Memory B cell (primary cell): ENCODE data around the gene UBE2S.
"Not testable (repeated sequence)": the region's sequence is repeated elsewhere in the genome, so short reads cannot be mapped to it uniquely, and the experiment has no call there.

Experiments
- ATAC-seq: fragments of 150-1000 bp; cut with Tn5 transposase; 2 replicates; pipeline ENCODE4 v1.10.0; 2021; ENCODE audit warnings: low read depth, mild to moderate bottlenecking, moderate library complexity
- DNase-seq, 2 donors: peaks; one replicate each; pipeline ENCODE4 v3.0.0; 2022; ENCODE audit warnings: low spot score in 2 of 2
- H3K27ac Mint-ChIP-seq: one replicate; pipeline ENCODE4 v1.8.0; 2022; ENCODE audit warnings: mild to moderate bottlenecking, moderate library complexity, mixed read lengths
- H3K27me3 Mint-ChIP-seq: one replicate; pipeline ENCODE4 v1.8.0; 2022; ENCODE audit warnings: mixed read lengths
- H3K36me3 Mint-ChIP-seq: one replicate; pipeline ENCODE4 v1.8.0; 2022; ENCODE audit warnings: mild to moderate bottlenecking, mixed read lengths
- H3K4me1 Mint-ChIP-seq: one replicate; pipeline ENCODE4 v1.8.0; 2022; ENCODE audit warnings: mixed read lengths
- H3K4me3 Mint-ChIP-seq: one replicate; pipeline ENCODE4 v1.8.0; 2022; ENCODE audit warnings: mild to moderate bottlenecking, moderate library complexity, mixed read lengths
- H3K9me3 Mint-ChIP-seq: one replicate; pipeline ENCODE4 v1.8.0; 2022; ENCODE audit warnings: mixed read lengths

UBE2S gene

DNA sequence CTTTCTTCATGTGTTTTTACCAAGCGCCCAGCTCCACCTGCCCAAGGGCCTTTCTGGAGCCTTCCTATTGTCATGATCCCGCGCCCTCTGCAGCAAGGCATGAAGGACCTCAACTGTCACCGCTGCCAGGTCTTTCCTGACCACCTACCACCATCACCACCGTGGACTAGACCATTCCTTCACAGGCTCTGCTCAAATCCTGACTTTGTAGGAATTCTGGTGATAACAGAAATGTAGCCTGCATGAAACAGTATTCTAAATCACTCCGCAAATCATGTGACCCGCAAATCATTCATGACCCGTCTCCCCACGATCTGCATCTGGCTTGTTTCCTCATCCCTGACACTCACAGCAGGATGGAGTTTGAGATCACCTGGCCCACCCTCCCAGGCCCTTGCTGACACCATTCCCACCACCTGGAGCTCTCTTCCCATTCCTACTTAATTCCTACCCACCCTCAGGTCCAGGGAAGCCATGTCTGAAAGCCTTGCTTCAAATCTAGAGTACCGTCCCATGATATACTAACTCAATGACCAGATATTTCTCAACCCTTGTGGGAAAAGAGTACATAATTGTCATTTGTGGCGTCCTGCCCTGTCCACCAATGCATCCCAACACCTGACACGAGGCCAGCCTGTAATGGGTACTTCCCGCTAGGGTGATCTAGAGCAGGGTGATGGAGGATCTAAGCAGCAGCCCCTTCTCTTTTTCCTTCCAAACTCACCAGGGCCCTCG is 1.3 kb downstream of the UBE2S start:
- H3K4me3 Mint-ChIP-seq = peak overlapping the region; percentile 71
- peak overlapping the region; percentile 98 for H3K27ac Mint-ChIP-seq
- ATAC-seq = no peak
- H3K4me1 Mint-ChIP-seq = peaks cover 17% of the 10 kb centered on the region
- no peak for DNase-seq
- H3K9me3 Mint-ChIP-seq = peaks cover 7% of the 10 kb centered on the region
- no peaks in the 10 kb centered on the region for H3K27me3 Mint-ChIP-seq
- H3K36me3 Mint-ChIP-seq = peaks cover 20% of the 10 kb centered on the region

DNA sequence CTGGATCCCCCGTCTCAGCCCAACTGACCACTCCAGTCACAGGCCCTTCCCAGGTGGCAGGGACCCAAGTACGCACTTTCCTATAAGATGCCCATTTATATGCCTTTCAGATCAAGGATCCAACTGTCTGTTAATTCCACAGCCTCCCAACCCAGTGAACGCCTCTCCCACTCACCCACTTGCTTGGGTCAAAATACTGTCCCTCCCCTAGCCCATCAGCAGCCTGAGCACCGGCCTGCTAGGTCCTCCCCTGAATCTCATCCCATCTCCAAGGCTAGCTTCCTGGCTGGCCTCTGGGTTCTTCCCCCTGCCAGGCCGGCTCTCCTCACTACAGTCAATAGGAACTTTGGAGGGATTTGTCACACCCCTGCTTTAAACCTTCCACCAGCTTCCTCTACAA is 1.9 kb downstream of the UBE2S start:
- ATAC-seq (no peak), DNase-seq (no peak)
- peaks cover 17% of the 10 kb centered on the region for H3K4me1 Mint-ChIP-seq
- H3K9me3 Mint-ChIP-seq = peaks cover 6% of the 10 kb centered on the region
- no peak overlapping the region for H3K27ac Mint-ChIP-seq
- no peaks in the 10 kb centered on the region for H3K27me3 Mint-ChIP-seq
- no peak overlapping the region for H3K4me3 Mint-ChIP-seq
- H3K36me3 Mint-ChIP-seq = peaks cover 22% of the 10 kb centered on the region

DNA sequence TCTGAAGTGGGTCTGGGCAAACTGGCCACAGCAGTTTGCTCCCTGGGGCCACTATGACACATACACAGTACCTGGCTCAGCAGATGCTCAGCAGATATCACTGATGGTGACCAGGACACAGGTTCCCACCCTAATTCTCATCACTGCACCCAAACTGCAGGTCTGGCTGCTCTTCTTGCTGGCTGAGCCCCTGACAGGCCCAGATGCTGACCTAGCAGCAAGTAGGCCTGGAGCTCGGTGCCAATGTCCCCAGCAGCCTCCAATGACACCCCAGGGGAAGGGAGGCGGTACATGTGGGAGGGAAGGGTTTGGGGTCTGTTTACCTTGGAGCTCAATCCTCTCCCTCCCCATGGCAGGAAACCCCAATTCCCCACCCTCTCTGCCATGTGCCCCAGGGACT is 5.1 kb downstream of the UBE2S start:
- H3K27me3 Mint-ChIP-seq = no peaks in the 10 kb centered on the region
- H3K4me1 Mint-ChIP-seq = peaks cover 18% of the 10 kb centered on the region
- H3K9me3 Mint-ChIP-seq = no peaks in the 10 kb centered on the region
- ATAC-seq (no peak), DNase-seq (no peak)
- H3K36me3 Mint-ChIP-seq = peaks cover 22% of the 10 kb centered on the region
- H3K4me3 Mint-ChIP-seq = no peak overlapping the region
- no peak overlapping the region for H3K27ac Mint-ChIP-seq

DNA sequence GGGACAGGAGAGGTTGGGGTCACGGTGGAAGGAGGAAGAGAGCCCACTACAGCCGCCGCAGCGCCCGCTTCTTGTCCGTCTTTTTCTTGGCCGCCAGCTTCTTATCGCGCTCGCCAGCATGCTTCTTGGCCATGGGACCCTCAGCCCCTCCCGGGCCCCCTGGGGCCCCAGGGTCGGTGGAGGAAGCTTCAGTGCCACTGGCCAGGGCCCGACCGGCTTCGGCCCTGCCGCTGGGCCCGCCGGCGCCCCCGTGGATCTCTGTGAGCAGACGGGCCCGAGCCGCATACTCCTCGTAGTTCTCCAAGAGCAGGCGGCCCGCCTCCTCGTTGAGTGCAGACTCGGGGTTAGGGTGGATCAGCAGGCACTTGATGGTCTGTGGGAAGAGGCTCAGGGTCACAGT is 6.2 kb downstream of the UBE2S start:
- Mint-ChIP-seq H3K36me3 (peaks cover 19% of the 10 kb centered on the region), H3K4me1 (peaks cover 14% of the 10 kb centered on the region)
- not testable (repeated sequence) for H3K27ac Mint-ChIP-seq, DNase-seq, ATAC-seq, H3K9me3 Mint-ChIP-seq, H3K27me3 Mint-ChIP-seq, H3K4me3 Mint-ChIP-seq

DNA sequence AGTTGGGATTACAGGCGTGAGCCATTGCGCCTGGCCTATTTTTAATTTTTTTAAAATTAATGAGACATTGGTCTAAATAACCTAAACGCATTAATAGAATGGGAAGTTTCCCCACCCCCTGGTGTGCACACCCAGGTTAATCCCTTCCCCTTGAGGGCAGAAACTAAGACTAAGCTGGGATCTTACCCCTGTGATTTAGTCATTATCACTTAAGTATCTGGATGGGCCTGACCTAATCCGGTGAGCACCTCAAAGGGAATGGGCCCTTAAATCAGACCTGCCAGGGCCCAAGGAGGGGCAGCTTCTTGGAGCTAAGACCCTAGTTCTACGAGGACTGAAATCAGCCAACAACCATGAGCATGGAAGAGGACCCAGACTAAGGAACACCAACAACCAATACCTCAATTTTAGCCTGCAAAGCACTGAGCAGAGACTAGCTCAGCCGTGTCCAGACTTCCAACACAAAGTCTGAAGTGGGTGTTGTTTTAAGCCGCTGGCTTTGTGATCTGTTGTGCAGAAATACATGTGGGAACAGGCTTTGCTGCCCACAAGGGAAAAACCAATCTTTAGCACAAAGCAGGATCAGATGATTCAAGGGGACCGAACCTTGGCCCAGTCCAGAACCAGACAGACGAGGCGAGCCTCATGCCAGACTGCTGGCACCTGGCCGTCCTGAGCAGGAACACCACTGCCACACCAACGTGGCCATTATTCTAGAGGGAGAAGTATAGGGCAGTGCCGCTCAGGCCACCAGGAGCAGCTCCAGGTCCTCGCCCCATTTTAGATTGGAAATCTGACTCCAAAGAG is 7.1 kb downstream of the UBE2S start:
- DNase-seq = no peak

DNA sequence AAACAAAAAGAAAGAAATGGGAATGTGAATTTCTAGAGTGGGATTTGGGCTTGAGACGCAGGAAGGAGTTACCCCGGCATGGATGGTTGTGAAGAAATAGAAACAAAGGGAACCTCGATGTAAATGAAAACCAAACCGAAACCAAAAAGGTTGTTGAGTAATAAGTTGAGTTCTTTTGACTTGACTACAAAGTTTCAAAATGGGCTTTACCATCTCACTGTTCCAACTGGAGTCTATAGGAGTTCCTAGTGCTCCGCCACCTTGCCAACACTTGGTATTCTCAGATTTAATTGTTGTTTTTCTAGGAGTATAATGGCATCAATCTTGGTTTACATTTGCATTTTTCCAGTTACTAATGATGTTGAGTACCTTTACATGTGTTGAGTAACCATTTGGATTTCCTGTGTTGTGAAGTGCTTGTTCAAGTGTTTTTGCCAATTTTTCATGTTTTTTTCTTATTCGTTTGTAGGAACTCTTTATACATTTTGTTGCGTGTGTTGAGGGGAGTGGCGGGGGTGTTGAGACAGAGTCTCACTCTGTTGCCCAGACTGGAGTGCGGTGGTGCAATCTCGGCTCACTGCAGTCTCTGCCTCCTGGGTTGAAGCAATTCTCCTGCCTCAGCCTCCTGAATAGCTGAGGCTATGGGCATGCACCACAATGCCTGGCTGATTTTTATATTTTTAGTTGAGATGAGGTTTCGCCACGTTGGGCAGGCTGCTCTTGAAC is 9.2 kb downstream of the UBE2S start:
- no peak overlapping the region for H3K27ac Mint-ChIP-seq
- ATAC-seq (no peak), DNase-seq (no peak)
- no peak overlapping the region for H3K4me3 Mint-ChIP-seq
- peaks cover 8% of the 10 kb centered on the region for H3K36me3 Mint-ChIP-seq
- no peaks in the 10 kb centered on the region for H3K27me3 Mint-ChIP-seq
- H3K9me3 Mint-ChIP-seq = no peaks in the 10 kb centered on the region
- peaks cover 6% of the 10 kb centered on the region for H3K4me1 Mint-ChIP-seq

More for the DNA sequence above, 7.1 kb downstream of the UBE2S start:
- peaks cover 12% of the 10 kb centered on the region for H3K36me3 Mint-ChIP-seq
- H3K27ac Mint-ChIP-seq = no peak overlapping the region
- no peaks in the 10 kb centered on the region for H3K27me3 Mint-ChIP-seq
- no peaks in the 10 kb centered on the region for H3K9me3 Mint-ChIP-seq
- ATAC-seq = no peak
- H3K4me3 Mint-ChIP-seq = no peak overlapping the region
- peaks cover 7% of the 10 kb centered on the region for H3K4me1 Mint-ChIP-seq

DNA sequence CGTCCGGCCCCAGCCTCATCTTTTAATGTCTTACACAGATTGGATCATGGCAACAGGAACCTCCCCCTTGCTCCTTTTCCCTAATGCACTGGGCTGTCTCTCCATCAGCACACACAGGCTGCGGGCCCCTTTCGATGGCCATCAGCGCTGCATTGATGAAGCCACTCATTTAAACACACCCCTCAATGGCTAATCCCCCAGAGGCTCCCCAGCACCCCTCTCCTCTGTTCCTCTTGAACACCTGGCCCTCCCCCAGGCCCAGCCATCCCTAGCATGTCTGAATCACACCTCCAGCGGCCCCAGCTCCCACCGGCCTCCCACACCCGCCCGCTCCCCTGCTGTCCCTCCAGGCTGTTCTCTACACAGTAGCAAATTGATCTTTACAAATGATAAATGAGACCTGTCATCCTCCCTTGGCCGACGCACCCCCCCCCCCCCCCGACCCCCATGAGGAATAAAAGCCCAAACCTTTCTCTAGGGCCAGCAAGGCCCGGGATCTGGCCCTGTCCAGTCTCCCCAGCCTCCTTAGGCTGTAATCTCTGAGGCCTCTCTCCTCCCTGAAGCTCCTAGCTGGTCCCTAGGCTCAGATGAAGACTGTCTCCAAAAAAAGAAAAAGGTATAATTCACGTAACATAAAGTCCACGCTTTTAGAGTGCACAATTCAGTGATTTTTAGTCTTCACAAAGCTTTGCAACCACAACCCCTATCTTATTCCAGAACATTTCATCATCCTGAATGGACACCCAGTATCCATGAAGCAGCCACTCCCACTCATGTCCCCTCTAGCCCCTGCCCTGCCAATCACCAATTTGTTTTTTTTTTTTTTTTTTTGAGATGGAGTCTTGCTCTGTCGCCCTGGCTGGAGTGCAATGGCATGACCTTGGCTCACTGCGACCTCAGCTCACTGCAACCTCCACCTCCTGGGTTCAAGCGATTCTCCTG is 14.5 kb downstream of the UBE2S start:
- H3K9me3 Mint-ChIP-seq = no peaks in the 10 kb centered on the region
- H3K36me3 Mint-ChIP-seq = peaks cover 13% of the 10 kb centered on the region
- no peak for DNase-seq
- no peaks in the 10 kb centered on the region for H3K27me3 Mint-ChIP-seq
- peaks cover 25% of the 10 kb centered on the region for H3K4me1 Mint-ChIP-seq
- peak overlapping the region; percentile 35 for H3K27ac Mint-ChIP-seq
- no peak overlapping the region for H3K4me3 Mint-ChIP-seq
- ATAC-seq = no peak

DNA sequence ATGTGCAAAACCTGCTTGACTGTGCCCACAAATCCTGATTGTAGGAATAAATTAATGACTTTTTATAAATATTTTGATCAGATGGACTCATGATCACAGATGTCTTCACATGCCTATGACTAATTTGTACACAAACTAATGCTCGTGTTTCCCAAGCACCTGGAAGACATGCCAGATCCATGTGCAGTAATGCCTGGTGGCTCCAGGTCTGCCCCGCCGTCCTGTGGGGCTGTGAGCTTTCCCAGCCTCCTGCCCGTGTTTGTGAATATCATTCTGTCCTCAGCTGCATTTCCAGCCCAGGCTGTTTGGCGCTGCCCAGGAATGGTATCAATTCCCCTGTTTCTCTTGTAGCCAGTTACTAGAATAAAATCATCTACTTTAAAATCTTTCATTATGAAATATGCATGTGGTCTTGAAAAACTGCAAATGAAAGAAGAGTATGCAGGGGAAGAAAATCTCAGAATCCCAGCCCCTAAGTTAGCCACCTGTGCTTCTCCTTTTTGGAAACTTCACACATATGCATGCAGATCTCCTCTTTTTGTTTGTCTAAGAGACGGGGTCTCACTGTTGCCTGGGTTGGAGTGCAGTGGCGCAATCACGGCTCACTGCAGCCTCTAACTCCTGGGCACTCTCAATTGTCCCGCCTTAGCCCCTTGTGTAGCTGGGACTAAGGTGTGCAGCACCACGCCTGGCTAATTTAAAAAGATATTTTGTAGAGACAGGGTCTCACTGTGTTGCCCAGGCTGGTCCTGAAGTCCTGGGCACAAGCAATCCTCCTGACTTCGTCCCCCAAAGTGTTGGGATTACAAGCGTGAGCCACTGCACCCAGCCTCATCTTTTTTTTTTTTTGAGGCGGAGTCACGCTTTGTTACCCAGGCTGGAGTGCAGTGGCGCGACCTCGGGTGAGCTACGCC is 15.6 kb downstream of the UBE2S start:
- Mint-ChIP-seq H3K27ac (no peak overlapping the region), H3K36me3 (peaks cover 13% of the 10 kb centered on the region), H3K27me3 (no peaks in the 10 kb centered on the region), H3K9me3 (no peaks in the 10 kb centered on the region), H3K4me3 (no peak overlapping the region), H3K4me1 (peaks cover 30% of the 10 kb centered on the region)
- ATAC-seq (no peak), DNase-seq (no peak)

DNA sequence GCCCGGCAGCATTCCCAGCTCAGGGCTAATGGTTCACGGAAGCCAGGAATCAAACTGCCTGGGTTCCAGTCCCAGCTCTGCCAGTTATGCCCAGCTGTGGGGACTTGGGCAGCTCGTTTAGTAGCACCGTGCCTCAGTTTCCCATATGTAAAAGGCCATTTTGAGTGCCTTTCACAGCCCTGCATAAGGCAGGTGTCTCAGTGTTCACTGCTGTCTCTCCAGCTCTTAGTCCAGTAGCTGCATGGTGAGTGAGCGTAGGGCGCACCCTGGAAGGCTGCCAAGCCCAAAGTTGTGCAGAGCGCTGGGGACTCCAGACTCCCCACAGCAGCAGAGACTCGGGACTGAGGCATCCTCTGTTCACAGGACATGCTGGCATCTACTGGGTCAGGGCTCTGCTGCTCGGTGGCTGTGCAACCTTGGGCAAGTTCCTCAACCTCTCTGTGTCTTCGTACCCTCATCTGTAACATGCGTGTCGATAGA is 16.4 kb downstream of the UBE2S start:
- Mint-ChIP-seq H3K27me3 (no peaks in the 10 kb centered on the region), H3K27ac (no peak overlapping the region), H3K4me3 (no peak overlapping the region), H3K9me3 (no peaks in the 10 kb centered on the region), H3K4me1 (peaks cover 33% of the 10 kb centered on the region), H3K36me3 (peaks cover 13% of the 10 kb centered on the region)
- ATAC-seq (no peak), DNase-seq (no peak)

DNA sequence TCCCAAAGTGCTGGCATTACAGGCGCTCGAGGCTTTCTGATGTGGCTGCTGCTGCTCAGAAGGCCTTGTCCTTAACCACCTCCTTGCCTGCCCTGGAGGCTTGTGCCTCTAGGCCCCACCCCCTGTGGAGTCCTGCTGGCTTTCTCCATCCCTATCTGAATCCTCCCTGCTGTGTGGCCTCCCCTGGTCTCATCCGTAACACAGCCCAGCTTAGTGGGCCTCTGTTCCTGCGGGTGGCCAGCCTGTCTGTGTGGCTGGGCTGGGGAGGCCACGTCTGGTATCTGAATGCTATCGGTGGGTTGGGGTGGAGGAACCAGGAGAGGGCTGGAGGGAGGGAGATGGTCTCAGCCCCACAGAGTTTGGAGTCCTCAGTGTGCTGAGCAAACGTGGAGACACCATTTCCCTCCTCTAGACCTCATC is 17.1 kb downstream of the UBE2S start:
- DNase-seq (no peak), ATAC-seq (no peak)
- no peaks in the 10 kb centered on the region for H3K27me3 Mint-ChIP-seq
- H3K9me3 Mint-ChIP-seq = no peaks in the 10 kb centered on the region
- peaks cover 36% of the 10 kb centered on the region for H3K4me1 Mint-ChIP-seq
- H3K27ac Mint-ChIP-seq = no peak overlapping the region
- H3K36me3 Mint-ChIP-seq = peaks cover 15% of the 10 kb centered on the region
- no peak overlapping the region for H3K4me3 Mint-ChIP-seq

DNA sequence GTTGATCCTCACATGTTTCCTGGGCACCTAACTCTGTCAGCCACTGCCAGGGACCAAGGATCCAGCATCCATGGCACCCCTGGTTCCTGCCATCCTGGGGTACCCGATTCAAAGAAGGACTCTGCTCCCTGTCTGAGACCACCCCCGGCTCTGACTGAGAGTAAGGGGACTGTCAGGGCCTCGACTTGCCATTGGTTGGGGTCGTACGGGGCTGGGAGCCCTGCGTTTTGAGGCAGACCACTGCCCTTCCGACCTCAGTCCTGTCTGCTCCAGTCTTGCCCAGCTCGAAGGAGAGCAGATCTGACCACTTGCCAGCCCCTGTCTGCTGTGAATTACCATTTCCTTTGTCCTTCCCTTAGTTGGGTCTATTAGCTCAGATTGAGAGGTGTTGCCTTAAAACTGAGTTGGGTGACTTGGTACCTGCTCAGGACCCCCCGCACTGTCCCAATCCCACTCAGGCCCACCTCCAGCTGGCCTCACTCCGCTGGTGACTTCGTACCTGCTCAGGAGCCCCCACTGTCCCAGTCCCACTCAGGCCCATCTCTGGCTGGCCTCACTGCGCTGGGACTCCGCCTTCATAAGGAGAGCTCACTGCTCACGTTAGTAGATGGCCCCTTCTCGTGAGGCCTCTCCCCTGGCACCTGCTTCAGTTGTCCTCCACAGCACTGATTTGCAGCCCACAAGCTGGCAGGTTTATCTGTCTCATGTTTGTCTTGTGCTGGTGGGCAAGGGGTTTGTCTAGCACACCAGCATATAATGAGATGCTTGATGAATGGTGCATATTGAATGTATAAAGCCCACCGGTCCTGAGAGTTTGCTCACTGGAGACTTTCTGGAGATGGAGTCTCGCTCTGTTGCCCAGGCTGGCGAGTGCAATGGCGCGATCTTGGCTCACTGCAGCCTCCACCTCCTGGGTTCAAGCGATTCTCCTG is 17.9 kb downstream of the UBE2S start:
- Mint-ChIP-seq H3K4me3 (no peak overlapping the region), H3K27me3 (no peaks in the 10 kb centered on the region), H3K9me3 (no peaks in the 10 kb centered on the region), H3K36me3 (peaks cover 15% of the 10 kb centered on the region), H3K27ac (peak overlapping the region; percentile 78), H3K4me1 (peaks cover 39% of the 10 kb centered on the region)
- DNase-seq (no peak), ATAC-seq (no peak)
